Panc1 (cell line): ENCODE results near the gene IL1R2. TPM values are rescaled to one million over a fixed set of nuclear protein-coding genes. Genes with fewer than 3 reads are reported as not detected.

Source experiments
- ATAC-seq: fragments of 200-7000 bp; cut with Tn5 transposase; 2 replicates; pipeline ENCODE4 v1.9.1; 2020; ENCODE audit warnings: mild to moderate bottlenecking, moderate library complexity
- BruUV-seq: library from RNA; stranded (reverse); fragments of 400-500 nt; replicated peaks from 2 replicates; lab custom pipeline; 2021; lab: Mats Ljungman, UMichigan
- CTCF ChIA-PET: fragments of 300-600 bp; sonication (Branson Sonifier 250); formaldehyde crosslinking; loops from one replicate; lab custom pipeline; 2022; ENCODE audit warnings: antibody characterized with exemption; lab: Charles Lee
- POLR2A ChIA-PET: fragments of 300-600 bp; sonication (Branson Sonifier 250); formaldehyde crosslinking; loops from one replicate; lab custom pipeline; 2022; ENCODE audit warnings: antibody characterized with exemption; lab: Charles Lee
- DNase-seq: peaks from one replicate; pipeline ENCODE4 v3.0.0-alpha.2; 2010; ENCODE audit warnings: low read depth, low spot score
- H3K27ac ChIP-seq: 2 replicates; pipeline ENCODE4 v1.5.1; 2011; ENCODE audit warnings: mild to moderate bottlenecking, low read length, inconsistent platforms
- H3K27me3 ChIP-seq: fragments of 200-500 bp; sonication (Bioruptor generic); 2 replicates; pipeline ENCODE4 v1.6.0; 2014; ENCODE audit warnings: low read length, inconsistent platforms; ENCODE audit not compliant: control insufficient read depth, insufficient read depth
- H3K36me3 ChIP-seq: fragments of 200-500 bp; sonication (Bioruptor generic); 2 replicates; pipeline ENCODE4 v1.5.1; 2014; ENCODE audit warnings: inconsistent platforms, mild to moderate bottlenecking, low read length, moderate library complexity; ENCODE audit not compliant: control insufficient read depth, insufficient read depth
- H3K4me1 ChIP-seq: 2 replicates; pipeline ENCODE4 v1.5.1; 2011; ENCODE audit warnings: inconsistent platforms, mild to moderate bottlenecking, low read length, moderate library complexity; ENCODE audit not compliant: control insufficient read depth, insufficient read depth
- H3K4me3 ChIP-seq, 2 experiments: 2 replicates each; pipeline ENCODE4 v1.5.1; 2011 to 2012; ENCODE audit warnings: low read depth in 2 of 2, low read length in 2 of 2, mild to moderate bottlenecking in 2 of 2, inconsistent platforms in 1 of 2, moderate library complexity in 1 of 2
- H3K9me3 ChIP-seq: fragments of 200-500 bp; sonication (Bioruptor generic); 2 replicates; pipeline ENCODE4 v1.5.1; 2014; ENCODE audit warnings: low read depth, mild to moderate bottlenecking, inconsistent platforms, low read length, moderate library complexity; ENCODE audit not compliant: control insufficient read depth, insufficient read depth
- CTCF ChIP-seq: fragments of 450-650 bp; IDR thresholded peaks from 2 replicates; pipeline ENCODE4 v1.5.1; 2017; ENCODE audit warnings: mild to moderate bottlenecking
- POLR2AphosphoS5 ChIP-seq: IDR thresholded peaks from 2 replicates; pipeline ENCODE4 v1.6.1; 2012; ENCODE audit warnings: mild to moderate bottlenecking, low read depth, low read length, moderate library complexity
- REST ChIP-seq, 2 experiments: IDR thresholded peaks; 2 replicates each; pipeline ENCODE4 v1.6.1; 2011 to 2012; ENCODE audit warnings: low read depth in 2 of 2, control low read depth in 1 of 2, low read length in 1 of 2, mild to moderate bottlenecking in 1 of 2, moderate library complexity in 1 of 2; ENCODE audit not compliant: insufficient read depth in 1 of 2
- SIN3A ChIP-seq: IDR thresholded peaks from 2 replicates; pipeline ENCODE4 v1.6.1; 2012; ENCODE audit warnings: low read depth, mild to moderate bottlenecking, low read length, moderate library complexity, borderline replicate concordance; ENCODE audit not compliant: insufficient read depth
- TCF7L2 ChIP-seq: IDR thresholded peaks from 2 replicates; pipeline ENCODE4 v1.6.1; 2011; ENCODE audit warnings: mild to moderate bottlenecking, low read depth, low read length, inconsistent platforms
- in situ Hi-C: cut with HindIII; loops from 2 replicates; pipeline ENCODE4 v1.10.0; 2016; ENCODE audit warnings: low sequenced_read_pairs, low pct_unique_long_range_greater_than_20kb
- intact Hi-C: fragments of 100-400 bp; cut with micrococcal nuclease; formaldehyde crosslinking; loops from one replicate; pipeline ENCODE4 v1.10.0; 2022; ENCODE audit not compliant: unreplicated experiment
- total RNA-seq: library from RNA; stranded (reverse); gene quantifications from one replicate; pipeline ENCODE4 v1.2.1, GENCODE V29; 2021; ENCODE audit not compliant: unreplicated experiment

The IL1R2 gene
- total RNA-seq, 1 experiment from 2014 or later: 0.15 TPM

DNA sequence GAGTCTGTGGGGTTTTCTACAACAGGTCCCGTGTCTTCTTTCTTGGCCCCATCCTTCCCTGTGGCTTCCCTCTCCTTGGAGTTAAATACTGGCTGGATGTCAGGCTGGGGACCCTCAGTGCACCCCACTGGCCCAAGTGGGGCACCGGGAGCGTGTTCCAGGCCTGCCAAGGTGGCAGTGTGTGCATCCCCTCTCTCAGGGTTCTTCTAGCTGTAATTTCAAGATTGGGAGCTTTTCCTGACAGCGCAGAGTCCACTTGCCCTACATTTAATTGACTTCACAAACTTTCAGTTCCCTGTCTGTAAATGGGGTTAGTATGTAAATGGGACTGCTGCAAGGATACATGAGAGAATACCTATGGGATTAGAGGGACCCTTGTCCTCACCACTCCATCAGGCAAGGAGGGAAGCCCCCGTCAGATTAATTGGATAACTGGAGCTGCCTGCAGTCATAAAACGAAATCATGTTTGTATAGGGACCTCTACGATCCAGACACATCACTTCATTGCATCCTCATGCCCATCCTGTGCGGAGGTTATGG, 66.6 kb downstream of the IL1R2 start:
- no peaks in the 10 kb centered on the region for H3K9me3 ChIP-seq
- no peak overlapping the region for H3K4me3 ChIP-seq
- no peak overlapping the region for H3K27ac ChIP-seq
- CTCF ChIA-PET: no interaction called here
- intact Hi-C loops: no loop called here
- POLR2A ChIA-PET: no interaction called here
- BruUV-seq: no TSS peak
- no peak for TF ChIP-seq REST (IDR thresholded peaks at IDR 0.05; ENCODE audit: insufficient read depth in 1 of 2, low read depth in 2 of 2, low read length in 1 of 2)
- no peak for TF ChIP-seq TCF7L2
- TF ChIP-seq SIN3A: no peak
- no peak for TF ChIP-seq CTCF
- no peak for TF ChIP-seq POLR2AphosphoS5
- no peaks in the 10 kb centered on the region for H3K27me3 ChIP-seq
- in situ Hi-C loops: no loop called here
- ATAC-seq (no peak), DNase-seq (no peak)
- no peaks in the 10 kb centered on the region for H3K4me1 ChIP-seq
- H3K36me3 ChIP-seq: no peaks in the 10 kb centered on the region

- ChIA-PET CTCF (no interaction called here), POLR2A (no interaction called here)
- TF ChIP-seq SIN3A: no peak
- no peak for TF ChIP-seq POLR2AphosphoS5
- TF ChIP-seq CTCF: no peak
- TF ChIP-seq REST (IDR thresholded peaks at IDR 0.05; ENCODE audit: insufficient read depth in 1 of 2, low read depth in 2 of 2, low read length in 1 of 2): no peak
- no peak for TF ChIP-seq TCF7L2
- Histone ChIP-seq H3K27me3 (no peaks in the 10 kb centered on the region), H3K9me3 (no peaks in the 10 kb centered on the region), H3K27ac (no peak overlapping the region), H3K4me3 (no peak overlapping the region), H3K4me1 (peaks cover 4% of the 10 kb centered on the region; the same call in 1 of the 2 replicates), H3K36me3 (no peaks in the 10 kb centered on the region)
- no TSS peak for BruUV-seq
- DNase-seq: no peak
- in situ Hi-C loops: no loop called here
- intact Hi-C loops: no loop called here
- ATAC-seq: no peak
Measured at GRCh38 chr2:102059151-102059550, 67.4 kb downstream of the IL1R2 start.
